ENCODE data around the gene NLRP2B.

DNA sequence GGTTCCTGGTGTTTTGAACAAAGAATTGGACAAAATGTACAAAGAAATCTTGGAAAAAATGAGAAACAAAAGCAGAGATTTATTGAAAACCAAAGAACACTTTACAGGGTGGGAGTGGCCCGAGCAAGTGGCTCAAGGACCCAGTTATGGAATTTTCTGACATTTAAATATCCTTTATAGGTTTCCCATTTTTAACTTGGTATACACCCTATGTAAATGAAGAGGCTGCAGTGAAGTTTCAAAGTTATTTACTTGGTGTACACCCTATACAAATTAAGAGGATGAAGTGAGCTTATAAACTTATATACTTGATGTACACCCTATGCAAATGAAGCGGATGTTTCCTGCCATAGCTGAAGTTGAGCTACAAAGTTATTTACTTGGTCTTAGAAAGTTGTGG lies 4.7 kb downstream of the NLRP2B start:
- TF ChIP-seq, protein P1, sequence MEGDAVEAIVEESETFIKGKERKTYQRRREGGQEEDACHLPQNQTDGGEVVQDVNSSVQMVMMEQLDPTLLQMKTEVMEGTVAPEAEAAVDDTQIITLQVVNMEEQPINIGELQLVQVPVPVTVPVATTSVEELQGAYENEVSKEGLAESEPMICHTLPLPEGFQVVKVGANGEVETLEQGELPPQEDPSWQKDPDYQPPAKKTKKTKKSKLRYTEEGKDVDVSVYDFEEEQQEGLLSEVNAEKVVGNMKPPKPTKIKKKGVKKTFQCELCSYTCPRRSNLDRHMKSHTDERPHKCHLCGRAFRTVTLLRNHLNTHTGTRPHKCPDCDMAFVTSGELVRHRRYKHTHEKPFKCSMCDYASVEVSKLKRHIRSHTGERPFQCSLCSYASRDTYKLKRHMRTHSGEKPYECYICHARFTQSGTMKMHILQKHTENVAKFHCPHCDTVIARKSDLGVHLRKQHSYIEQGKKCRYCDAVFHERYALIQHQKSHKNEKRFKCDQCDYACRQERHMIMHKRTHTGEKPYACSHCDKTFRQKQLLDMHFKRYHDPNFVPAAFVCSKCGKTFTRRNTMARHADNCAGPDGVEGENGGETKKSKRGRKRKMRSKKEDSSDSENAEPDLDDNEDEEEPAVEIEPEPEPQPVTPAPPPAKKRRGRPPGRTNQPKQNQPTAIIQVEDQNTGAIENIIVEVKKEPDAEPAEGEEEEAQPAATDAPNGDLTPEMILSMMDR (IDR thresholded peaks at IDR 0.05; ENCODE audit: low read length), result no peak
- no peak for TF ChIP-seq EZH2 (optimal IDR thresholded peaks at IDR 0.05; ENCODE audit: low read depth, low read length)

All from MM.1S (cell line).